B cell (primary cell): ENCODE data around the gene RAPGEF1. TPM values are rescaled to one million over a fixed set of nuclear protein-coding genes. Genes with fewer than 3 reads are reported as not detected.
"Not testable (repeated sequence)": the region's sequence is repeated elsewhere in the genome, so short reads cannot be mapped to it uniquely, and the experiment has no call there.

ENCODE experiments used
- ATAC-seq: fragments of 200-7000 bp; cut with Tn5 transposase; one replicate; pipeline ENCODE4 v1.10.0; 2021; ENCODE audit warnings: low read depth, mild to moderate bottlenecking, moderate number of reproducible peaks, moderate library complexity
- CTCF ChIA-PET: fragments of 350-600 bp; sonication (Branson Sonifier 250); formaldehyde crosslinking; loops from one replicate; lab custom pipeline; 2021; ENCODE audit warnings: antibody characterized with exemption, inconsistent platforms; lab: Charles Lee
- POLR2A ChIA-PET: fragments of 350-600 bp; sonication (Branson Sonifier 250); formaldehyde crosslinking; loops from one replicate; lab custom pipeline; 2021; ENCODE audit warnings: antibody characterized with exemption; lab: Charles Lee
- DNase-seq: peaks from one replicate; pipeline ENCODE4 v3.0.0; 2013
- H2AFZ ChIP-seq: 2 replicates; pipeline ENCODE4 v1.6.1; 2012; ENCODE audit warnings: mild to moderate bottlenecking, low read depth, low read length; ENCODE audit not compliant: insufficient read depth, poor library complexity, severe bottlenecking
- H3K27ac ChIP-seq, 2 donors: 1 replicate in 1 of 2; 2 replicates in 1 of 2; pipeline ENCODE4 v1.5.1; 2012 to 2013; ENCODE audit warnings: low read length in 2 of 2, mild to moderate bottlenecking in 2 of 2, moderate library complexity in 1 of 2
- H3K27me3 ChIP-seq, 4 experiments: fragments of 200-600 bp in 1 of 4; sonication (generic) in 1 of 4; replicated peaks in 1 of 4; 1 replicate in 2 of 4; 2 replicates in 2 of 4; pipeline versions ENCODE4 v1.6.1 to v1.7.0; 2013 to 2016; ENCODE audit warnings: low read length in 3 of 4, mild to moderate bottlenecking in 2 of 4, mixed read lengths in 1 of 4, moderate library complexity in 1 of 4; ENCODE audit not compliant: insufficient read depth in 4 of 4, control insufficient read depth in 3 of 4; ENCODE audit errors: control extremely low read depth in 1 of 4
- H3K36me3 ChIP-seq, 2 experiments: replicated peaks in 1 of 2; 1 replicate in 1 of 2; 2 replicates in 1 of 2; pipeline versions ENCODE4 v1.6.1 to v1.7.1; 2013; ENCODE audit warnings: low read length in 1 of 2; ENCODE audit not compliant: insufficient read depth in 2 of 2, control insufficient read depth in 1 of 2; ENCODE audit errors: control extremely low read depth in 1 of 2, extremely low read depth in 1 of 2
- H3K4me1 ChIP-seq, 2 donors: fragments of 200-600 bp in 1 of 2; sonication (generic) in 1 of 2; 1 replicate in 1 of 2; 2 replicates in 1 of 2; pipeline versions ENCODE4 v1.5.1 to v1.6.1; 2013 to 2017; ENCODE audit warnings: low read length in 2 of 2; ENCODE audit not compliant: control insufficient read depth in 2 of 2, insufficient read depth in 2 of 2
- H3K4me2 ChIP-seq: replicated peaks from 2 replicates; pipeline ENCODE3; 2012; ENCODE audit warnings: mild to moderate bottlenecking, low read depth, low read length; ENCODE audit not compliant: poor library complexity, severe bottlenecking
- H3K4me3 ChIP-seq, 5 experiments: fragments of 200-600 bp in 1 of 5; sonication (generic) in 1 of 5; 1 replicate in 3 of 5; 2 replicates in 2 of 5; pipeline versions ENCODE4 v1.5.1 to v1.7.0; 2011 to 2016; ENCODE audit warnings: low read length in 4 of 5, mild to moderate bottlenecking in 4 of 5, low read depth in 2 of 5, control low read depth in 1 of 5, moderate library complexity in 1 of 5; ENCODE audit not compliant: insufficient read depth in 1 of 5; ENCODE audit errors: control extremely low read depth in 1 of 5, extremely low read depth in 1 of 5
- H3K79me2 ChIP-seq: fragments of 200-600 bp; sonication (generic); one replicate; pipeline ENCODE4 v1.6.0; 2016; ENCODE audit warnings: low read length; ENCODE audit not compliant: control insufficient read depth, insufficient read depth
- H3K9ac ChIP-seq: fragments of 200-600 bp; sonication (generic); 2 replicates; pipeline ENCODE4 v1.6.1; 2017; ENCODE audit warnings: mild to moderate bottlenecking, low read length, moderate library complexity
- H3K9me3 ChIP-seq, 3 donors: one replicate each; pipeline versions ENCODE4 v1.6.1 to v1.7.1; 2013; ENCODE audit warnings: low read length in 2 of 3; ENCODE audit not compliant: control insufficient read depth in 2 of 3, insufficient read depth in 1 of 3; ENCODE audit errors: control extremely low read depth in 1 of 3
- H4K20me1 ChIP-seq: 2 replicates; pipeline ENCODE4 v1.6.0; 2012; ENCODE audit warnings: mild to moderate bottlenecking, low read length; ENCODE audit not compliant: insufficient read depth, control insufficient read depth, poor library complexity, severe bottlenecking
- H3K27ac Mint-ChIP-seq: one replicate; pipeline ENCODE4 v1.8.0; 2021; ENCODE audit warnings: mixed read lengths
- H3K27me3 Mint-ChIP-seq: one replicate; pipeline ENCODE4 v1.8.0; 2021; ENCODE audit warnings: mixed read lengths
- H3K4me1 Mint-ChIP-seq: one replicate; pipeline ENCODE4 v1.8.0; 2021; ENCODE audit warnings: mixed read lengths
- H3K4me3 Mint-ChIP-seq: one replicate; pipeline ENCODE4 v1.8.0; 2021; ENCODE audit warnings: mixed read lengths
- H3K9me3 Mint-ChIP-seq: one replicate; pipeline ENCODE4 v1.8.0; 2022; ENCODE audit warnings: mixed read lengths; ENCODE audit not compliant: insufficient read depth
- EZH2 ChIP-seq: IDR thresholded peaks from 2 replicates; pipeline ENCODE4 v1.6.1; 2012; ENCODE audit warnings: borderline replicate concordance, low read depth, mild to moderate bottlenecking, moderate library complexity, low read length; ENCODE audit not compliant: insufficient read depth, poor library complexity, severe bottlenecking
- WGBS: methylation state at CpG from one replicate; pipeline ENCODE4 v1.1.5; 2013; ENCODE audit warnings: missing lambda C conversion rate; ENCODE audit not compliant: insufficient coverage; 5-methylcytosine and 5-hydroxymethylcytosine counted together
- intact Hi-C: fragments of 100-400 bp; cut with micrococcal nuclease; formaldehyde crosslinking; loops from one replicate; pipeline ENCODE4 v1.10.0; 2022
- polyA plus RNA-seq: library from polyadenylated mRNA; depleted of rRNA; stranded (reverse); fragments of >200 nt; gene quantifications from 2 replicates; pipeline ENCODE4 v1.2.3, GENCODE V29; 2012
- total RNA-seq, 2 donors: library from RNA; stranded (reverse); fragments of 120-200 nt in 1 of 2; gene quantifications; 1 replicate in 1 of 2; 2 replicates in 1 of 2; pipeline versions ENCODE4 v1.2.3 to v1.2.4, GENCODE V29; 2013 to 2022
- TF ChIP-seq, protein P1 (sequence below): fragments of 200-600 bp; IDR thresholded peaks from one replicate; pipeline ENCODE4 v1.8.0; 2022; ENCODE audit warnings: antibody characterized with exemption, mild to moderate bottlenecking

The RAPGEF1 gene
- total and polyA plus RNA-seq, 2 donors (not counting 1 experiment from before 2014, with no cell fraction given) = 134 to 447 TPM

GRCh38 chr9:131654369-131654768 is 85.5 kb downstream of the RAPGEF1 start:
- Mint-ChIP-seq H3K4me1 (peaks cover 90% of the 10 kb centered on the region), H3K4me3 (peak overlapping the region; percentile 56), H3K27ac (peak overlapping the region; percentile 93)
- Histone ChIP-seq H3K4me1 (peaks cover 59 to 68% of the 10 kb centered on the region in 2 donors), H3K79me2 (peaks cover 96% of the 10 kb centered on the region), H3K27ac (peak overlapping the region in 1 of 2 donors; percentile 90), H3K36me3 (peaks cover 0 to 33% of the 10 kb centered on the region in 2 experiments), H4K20me1 (peaks cover 82% of the 10 kb centered on the region)
- ATAC-seq, H3K9ac ChIP-seq, H3K27me3 ChIP-seq, H3K4me2 ChIP-seq, H3K27me3 Mint-ChIP-seq, H3K9me3 ChIP-seq, H3K9me3 Mint-ChIP-seq, H3K4me3 ChIP-seq, intact Hi-C loops, H2AFZ ChIP-seq, DNase-seq: not testable (repeated sequence)
- CTCF ChIA-PET = interaction anchor here (0.9 kb wide), 1 partner anchor 84 kb away, joined by 3 read pairs; no protein-coding TSS in a partner anchor
- POLR2A ChIA-PET = interaction anchor here (0.6 to 0.7 kb wide), 3 partner anchors 10 to 391 kb away, joined by 3 to 10 read pairs (median 3); no protein-coding TSS in a partner anchor
- WGBS = 100% methylated on average over 2 of the region's 5 CpGs

DNA sequence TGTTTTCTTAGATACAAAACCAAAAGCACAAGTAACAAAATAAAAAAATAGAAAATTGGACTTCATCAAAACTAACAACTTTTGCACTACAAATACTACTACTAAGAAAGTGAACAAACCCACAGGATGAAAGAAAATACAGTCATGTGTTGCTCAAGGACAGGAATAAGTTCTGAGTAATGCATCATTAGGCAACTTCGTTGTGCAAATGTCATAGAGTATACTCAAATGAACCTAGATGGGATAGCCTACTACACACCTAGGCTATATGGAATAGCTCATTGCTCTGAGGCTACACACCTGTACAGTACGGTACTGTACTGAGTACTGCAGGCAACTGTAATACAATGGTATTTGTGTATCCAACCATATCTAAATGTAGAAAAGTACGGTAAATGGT is 88.3 kb downstream of the RAPGEF1 start:
- Histone ChIP-seq H3K4me2 (no peak overlapping the region), H3K9me3 (no peaks in the 10 kb centered on the region), H3K27ac (peak overlapping the region in 1 of 2 donors; percentile 13), H3K4me3 (no peak overlapping the region), H4K20me1 (peaks cover 80% of the 10 kb centered on the region), H2AFZ (no peak overlapping the region), H3K9ac (no peak overlapping the region), H3K36me3 (peaks cover 0 to 57% of the 10 kb centered on the region in 2 experiments), H3K27me3 (no peaks in the 10 kb centered on the region), H3K4me1 (peaks cover 34 to 41% of the 10 kb centered on the region in 2 donors), H3K79me2 (peaks cover 97% of the 10 kb centered on the region)
- H3K27ac Mint-ChIP-seq = peak overlapping the region; percentile 70
- peaks cover 64% of the 10 kb centered on the region for H3K4me1 Mint-ChIP-seq
- ChIA-PET CTCF (interaction anchor here (0.8 to 1.7 kb wide), 4 partner anchors 13 to 95 kb away, joined by 3 to 4 read pairs (median 3); no protein-coding TSS in a partner anchor), POLR2A (no interaction called here)
- H3K9me3 Mint-ChIP-seq = no peaks in the 10 kb centered on the region
- WGBS = 50% methylated on average over 1 of the region's 3 CpGs
- H3K4me3 Mint-ChIP-seq = no peak overlapping the region
- DNase-seq = no peak
- intact Hi-C loops = no loop called here
- no peak for ATAC-seq
- TF ChIP-seq, protein P1, sequence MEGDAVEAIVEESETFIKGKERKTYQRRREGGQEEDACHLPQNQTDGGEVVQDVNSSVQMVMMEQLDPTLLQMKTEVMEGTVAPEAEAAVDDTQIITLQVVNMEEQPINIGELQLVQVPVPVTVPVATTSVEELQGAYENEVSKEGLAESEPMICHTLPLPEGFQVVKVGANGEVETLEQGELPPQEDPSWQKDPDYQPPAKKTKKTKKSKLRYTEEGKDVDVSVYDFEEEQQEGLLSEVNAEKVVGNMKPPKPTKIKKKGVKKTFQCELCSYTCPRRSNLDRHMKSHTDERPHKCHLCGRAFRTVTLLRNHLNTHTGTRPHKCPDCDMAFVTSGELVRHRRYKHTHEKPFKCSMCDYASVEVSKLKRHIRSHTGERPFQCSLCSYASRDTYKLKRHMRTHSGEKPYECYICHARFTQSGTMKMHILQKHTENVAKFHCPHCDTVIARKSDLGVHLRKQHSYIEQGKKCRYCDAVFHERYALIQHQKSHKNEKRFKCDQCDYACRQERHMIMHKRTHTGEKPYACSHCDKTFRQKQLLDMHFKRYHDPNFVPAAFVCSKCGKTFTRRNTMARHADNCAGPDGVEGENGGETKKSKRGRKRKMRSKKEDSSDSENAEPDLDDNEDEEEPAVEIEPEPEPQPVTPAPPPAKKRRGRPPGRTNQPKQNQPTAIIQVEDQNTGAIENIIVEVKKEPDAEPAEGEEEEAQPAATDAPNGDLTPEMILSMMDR = no peak
- TF ChIP-seq EZH2 = no peak
- no peaks in the 10 kb centered on the region for H3K27me3 Mint-ChIP-seq
